Stimulated activated CD4-positive, alpha-beta T cell treated with anti-CD3 and anti-CD28 coated beads, Interleukin-1b, Interleukin-23, amount 100 ng/mL, for 4 hours (primary cell): ENCODE results near the gene BPIFB1.
A peak's percentile ranks its signal among the peaks of the same experiment; 100 is the strongest.

Experiments used
- DNase-seq, 2 donors: peaks; one replicate each; pipeline ENCODE4 v3.0.0-alpha.2; 2020; ENCODE audit warnings: low read depth in 2 of 2

BPIFB1 gene

GRCh38 chr20:33296206-33296605 lies 13.2 kb downstream of the BPIFB1 start:
- no peak for DNase-seq

GRCh38 chr20:33298391-33298790 lies 15.4 kb downstream of the BPIFB1 start:
- DNase-seq, result no peak

DNA sequence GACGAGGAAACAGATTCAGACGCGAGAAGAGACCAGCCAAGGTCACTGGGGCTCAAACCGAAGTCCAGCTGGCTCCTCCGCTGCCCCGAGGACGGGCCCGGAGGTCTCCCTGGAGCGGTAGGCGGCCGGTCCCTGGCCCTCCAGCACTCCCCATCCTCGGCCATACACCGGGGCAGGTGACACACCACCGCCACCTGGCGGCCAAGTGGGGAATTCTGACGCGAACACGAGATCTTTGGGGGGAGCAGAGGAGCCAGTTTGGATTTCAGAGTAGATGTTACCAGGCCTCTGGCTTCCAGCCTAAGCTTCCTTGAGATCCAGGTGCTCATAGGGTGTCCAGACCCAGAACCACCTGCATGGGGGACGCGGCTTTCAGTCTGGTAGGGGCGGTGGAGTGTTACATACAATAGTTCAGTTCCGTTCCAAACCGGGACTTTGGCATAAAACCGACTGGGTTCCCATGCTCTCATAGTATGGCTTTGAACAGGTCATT lies 16.1 kb downstream of the BPIFB1 start:
- DNase-seq, result peak; percentile 70

DNA sequence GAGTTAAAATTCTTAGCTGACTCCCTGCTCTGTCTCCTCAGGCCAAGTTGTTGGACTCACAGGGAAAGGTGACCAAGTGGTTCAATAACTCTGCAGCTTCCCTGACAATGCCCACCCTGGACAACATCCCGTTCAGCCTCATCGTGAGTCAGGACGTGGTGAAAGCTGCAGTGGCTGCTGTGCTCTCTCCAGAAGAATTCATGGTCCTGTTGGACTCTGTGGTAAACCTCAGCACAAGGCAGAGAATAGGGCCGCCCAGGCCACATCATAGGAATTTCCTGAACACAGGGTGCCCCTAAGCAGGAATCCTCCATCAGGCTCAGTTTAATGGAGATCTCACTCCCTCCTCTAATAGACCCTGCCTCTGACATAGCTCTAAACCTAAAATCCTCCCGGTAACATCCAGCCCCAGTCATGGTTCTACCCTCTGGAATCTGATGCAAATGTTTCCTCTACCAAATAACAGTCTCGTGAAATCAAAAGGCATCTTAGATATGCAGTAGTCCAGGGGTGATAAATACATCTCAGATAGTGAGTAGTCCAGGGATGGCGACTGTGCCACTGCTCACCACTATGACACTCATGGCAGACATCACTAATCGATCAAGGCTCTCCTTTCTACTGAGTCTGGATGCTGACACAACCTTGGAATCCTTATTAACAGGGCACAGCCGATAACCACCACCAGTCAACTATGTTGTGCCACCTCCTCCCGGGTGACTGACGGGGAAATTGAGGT lies 18.3 kb downstream of the BPIFB1 start:
- DNase-seq, result no peak

DNA sequence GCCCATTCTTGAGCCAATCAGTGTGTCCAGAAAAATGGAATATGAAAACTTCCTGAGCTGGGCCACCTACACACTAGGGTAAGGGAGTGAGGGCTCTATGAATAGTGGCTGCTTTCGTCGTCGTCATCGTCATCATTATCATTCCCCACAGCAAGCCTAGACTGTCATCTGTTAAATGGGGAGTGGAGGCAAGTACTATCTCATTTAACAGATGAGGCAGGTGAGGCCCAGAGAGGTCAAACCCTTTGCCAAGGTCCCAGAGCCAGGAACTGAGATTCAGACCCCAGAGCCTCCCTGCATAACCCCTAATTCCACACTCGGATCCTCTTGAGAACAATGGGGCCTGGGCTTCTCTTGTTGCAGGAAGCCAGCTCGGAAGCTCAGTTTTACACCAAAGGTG lies 20.6 kb downstream of the BPIFB1 start:
- no peak for DNase-seq

GRCh38 chr20:33304046-33304445 lies 21.0 kb downstream of the BPIFB1 start:
- no peak for DNase-seq

DNA sequence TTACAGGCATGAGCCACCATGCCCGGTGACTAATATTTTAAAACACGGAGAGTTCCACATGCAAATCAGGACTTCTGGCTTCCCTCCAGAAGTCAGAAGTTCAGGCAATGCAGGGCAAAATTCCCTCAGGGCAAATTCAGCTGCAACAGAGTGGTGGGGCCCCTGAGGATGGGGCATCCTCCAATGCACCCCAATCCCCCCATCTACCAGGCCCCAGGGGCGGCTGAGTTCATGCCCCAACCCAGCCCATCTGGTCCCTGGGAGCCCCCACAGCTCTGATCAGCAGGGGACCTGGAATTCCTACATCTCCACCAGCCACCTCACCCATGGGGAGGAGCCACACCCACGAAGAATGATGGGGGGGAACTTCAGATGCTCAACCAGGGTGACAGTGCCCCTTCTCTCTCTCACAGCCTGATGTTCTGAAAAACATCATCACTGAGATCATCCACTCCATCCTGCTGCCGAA lies 22.6 kb downstream of the BPIFB1 start:
- DNase-seq, result no peak

DNA sequence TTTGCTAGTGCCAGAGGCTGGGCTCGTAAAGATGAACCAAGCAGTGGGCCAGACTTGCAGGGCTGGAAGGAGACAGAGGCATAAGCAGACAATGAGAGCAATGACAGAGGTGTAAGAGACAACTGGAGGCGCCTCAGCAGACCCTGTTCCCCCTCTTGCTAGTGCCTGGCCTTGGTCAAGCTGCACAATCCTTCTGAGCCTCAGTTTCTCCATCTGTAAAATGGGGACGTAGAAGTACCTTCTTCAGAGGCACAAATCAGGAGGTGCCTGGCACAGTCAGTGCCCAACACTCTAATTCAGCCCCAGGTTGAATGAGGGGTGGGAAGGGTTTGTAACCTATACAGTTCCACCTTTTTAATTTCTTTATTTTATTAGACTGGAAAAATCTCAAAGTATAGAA lies 23.2 kb downstream of the BPIFB1 start:
- no peak for DNase-seq

DNA sequence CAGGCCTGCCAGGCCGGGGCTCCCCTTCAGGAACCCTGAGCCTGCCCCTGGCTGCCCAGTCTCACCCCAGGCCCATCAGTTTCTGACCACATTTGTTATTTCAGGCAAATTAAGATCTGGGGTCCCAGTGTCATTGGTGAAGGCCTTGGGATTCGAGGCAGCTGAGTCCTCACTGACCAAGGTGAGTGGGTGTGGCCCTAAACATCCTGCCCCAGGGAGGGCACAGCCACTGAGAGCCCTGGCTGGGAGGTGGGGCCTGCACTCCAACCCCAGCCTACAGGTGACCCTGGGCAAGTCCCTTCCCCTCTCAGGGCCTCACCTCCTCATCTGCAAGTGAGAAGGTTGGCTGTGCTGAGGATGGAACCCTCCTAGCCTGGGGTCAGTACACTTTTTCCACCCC lies 23.8 kb downstream of the BPIFB1 start:
- DNase-seq, result no peak

DNA sequence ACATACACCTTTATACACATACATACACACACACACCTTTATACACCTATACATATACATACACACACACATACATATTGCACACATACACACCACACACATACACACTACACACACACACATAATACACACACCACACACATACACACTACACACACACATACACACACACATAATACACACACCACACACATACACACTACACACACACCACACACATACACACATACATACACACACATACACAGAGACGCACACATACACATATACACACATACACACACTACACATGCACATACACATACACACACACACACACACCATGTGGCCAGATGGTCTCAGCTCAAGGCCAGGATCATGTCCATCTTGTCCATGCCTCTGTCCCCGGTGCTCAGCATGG lies 25.7 kb downstream of the BPIFB1 start:
- DNase-seq, result no peak

- DNase-seq, result no peak
Observed at GRCh38 chr20:33309631-33310030, 26.6 kb downstream of the BPIFB1 start.

- DNase-seq, result no peak
Observed at GRCh38 chr20:33310327-33310899, 27.4 kb downstream of the BPIFB1 start.

DNA sequence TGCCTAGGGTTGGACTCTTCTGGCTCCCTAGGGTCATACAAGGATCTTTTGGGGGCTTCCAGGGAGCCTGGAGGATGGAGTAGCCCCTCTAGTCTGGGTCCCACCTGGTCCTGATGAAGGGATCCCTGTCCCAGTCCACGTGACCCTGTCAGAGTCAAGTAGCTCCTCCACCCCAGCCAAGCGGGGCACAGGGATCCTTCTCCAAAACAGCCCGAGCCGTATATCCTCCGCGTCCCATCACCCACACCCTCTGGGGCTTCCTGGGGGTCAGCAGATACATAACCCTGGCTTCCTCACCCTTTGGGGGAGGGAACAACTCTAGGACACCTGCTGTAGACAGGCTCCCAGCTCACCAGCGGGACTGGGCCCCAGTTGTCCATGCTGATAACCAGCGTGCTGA lies 28.0 kb downstream of the BPIFB1 start:
- DNase-seq, result no peak

GRCh38 chr20:33311996-33312395 lies 29.0 kb downstream of the BPIFB1 start:
- no peak for DNase-seq

GRCh38 chr20:33312583-33312982 lies 29.6 kb downstream of the BPIFB1 start:
- DNase-seq, result no peak

DNA sequence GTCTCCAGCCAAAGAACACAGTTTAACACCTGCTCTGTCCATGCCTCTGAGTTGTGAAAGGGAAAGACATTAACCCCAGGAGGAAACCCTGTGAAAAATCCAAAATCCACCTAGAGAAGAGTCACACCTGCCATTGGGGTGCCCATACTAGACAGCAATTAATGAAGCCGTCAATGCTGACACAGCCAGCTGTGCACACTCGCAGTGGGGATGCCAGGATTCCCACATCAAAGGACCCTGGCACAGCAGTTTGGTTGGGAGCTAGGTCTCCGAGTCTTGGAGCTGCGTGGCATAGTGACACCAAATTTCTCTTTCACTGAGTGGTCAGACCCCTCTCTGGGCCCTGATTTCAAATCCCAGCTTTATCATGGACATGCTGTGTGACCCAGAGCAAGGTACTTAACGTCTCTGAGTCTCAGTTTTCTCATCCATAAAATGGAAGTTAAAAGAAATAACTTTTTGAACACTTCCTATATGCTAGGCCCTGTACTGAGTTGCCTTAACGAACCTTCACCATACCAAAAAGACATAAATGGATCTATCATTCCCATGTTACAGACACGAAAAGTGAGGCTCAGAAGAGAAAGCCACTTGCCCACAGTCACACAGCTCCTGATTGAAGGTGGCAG lies 30.8 kb downstream of the BPIFB1 start:
- no peak for DNase-seq

GRCh38 chr20:33316343-33316742 lies 33.3 kb downstream of the BPIFB1 start:
- DNase-seq, result no peak

DNA sequence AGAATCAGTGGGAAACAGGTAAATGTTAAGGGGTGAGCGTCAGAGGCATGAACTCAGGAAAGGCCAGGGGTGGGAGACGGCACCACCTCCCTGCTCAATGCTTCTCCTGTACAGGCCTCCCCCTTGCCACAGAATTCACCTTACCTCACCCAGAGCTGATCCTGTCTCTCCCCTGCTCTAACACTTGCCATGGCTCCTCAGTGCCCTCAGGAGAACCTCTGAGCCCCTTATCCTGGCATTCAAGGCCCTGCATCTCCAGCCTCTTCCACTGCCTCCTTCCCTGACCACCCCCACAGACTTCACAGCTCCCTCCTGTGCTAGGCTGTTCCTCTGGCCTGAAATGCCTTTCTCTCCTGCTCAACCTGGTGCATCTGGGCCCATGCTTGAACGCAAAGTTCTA lies 33.9 kb downstream of the BPIFB1 start:
- no peak for DNase-seq

- no peak for DNase-seq
Observed at GRCh38 chr20:33317424-33318095, 34.5 kb downstream of the BPIFB1 start.

DNA sequence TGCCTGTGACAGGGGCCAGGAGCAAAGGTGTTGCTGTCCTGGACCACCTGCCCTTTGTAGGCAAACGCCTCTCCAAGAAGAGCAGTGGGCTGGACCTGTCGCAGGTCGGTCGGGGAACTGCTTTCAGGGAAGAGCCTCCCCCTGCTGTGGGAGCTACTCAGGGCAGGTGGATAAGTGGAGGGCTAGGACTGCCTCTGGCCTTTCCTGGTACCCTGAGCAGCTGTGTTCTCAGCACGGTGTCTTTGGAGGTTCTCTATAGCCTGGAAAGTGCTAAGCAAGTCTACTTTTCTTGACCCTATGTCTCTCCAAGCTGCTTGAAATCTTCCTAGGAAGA lies 35.0 kb downstream of the BPIFB1 start:
- DNase-seq, result no peak

GRCh38 chr20:33320006-33320405 lies 37.0 kb downstream of the BPIFB1 start:
- DNase-seq, result no peak

GRCh38 chr20:33322456-33322855 lies 39.4 kb downstream of the BPIFB1 start:
- no peak for DNase-seq

DNA sequence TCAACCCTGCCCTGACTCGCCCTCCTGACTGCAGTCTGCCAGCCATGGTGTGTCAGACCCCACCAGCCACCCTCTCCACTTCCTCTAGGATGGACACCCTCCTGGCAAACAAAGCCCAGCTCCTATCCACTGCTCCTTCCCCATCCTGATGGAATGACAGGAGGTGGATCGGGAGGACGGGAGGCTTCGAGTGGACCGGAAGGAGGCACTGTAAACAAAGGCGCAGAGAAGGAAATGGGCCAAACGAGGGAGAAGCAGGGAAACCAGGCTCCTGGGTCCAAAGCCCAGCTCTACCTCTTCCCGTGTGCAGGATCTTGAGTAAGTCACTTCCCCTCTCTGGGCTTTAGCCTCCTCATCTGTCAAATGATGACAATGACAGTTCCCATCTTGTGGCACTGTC lies 40.2 kb downstream of the BPIFB1 start:
- DNase-seq, result no peak
